T-helper 1 cell treated with Interleukin-12 subunit alpha and Interleukin-12 subunit beta and Interleukin-4 antibody, amounts not matched to agents 30 ng/mL and 1 ng/mL, for 36 hours (primary cell): ENCODE data around the gene EGFLAM. TPM values are rescaled to one million over a fixed set of nuclear protein-coding genes. Genes with fewer than 3 reads are reported as not detected.

Source experiments
- intact Hi-C: fragments of 100-400 bp; cut with micrococcal nuclease; formaldehyde crosslinking; loops from one replicate; pipeline ENCODE4 v1.15.1; 2024
- total RNA-seq: library from RNA; stranded (reverse); gene quantifications from 2 replicates; pipeline ENCODE4 v1.2.3, GENCODE V29; 2022

The EGFLAM gene
- total RNA-seq, 1 donor from 2014 or later = not detected

- intact Hi-C loops = no loop called here
Observed at GRCh38 chr5:38445374-38446028, 187.1 kb downstream of the EGFLAM start.

DNA sequence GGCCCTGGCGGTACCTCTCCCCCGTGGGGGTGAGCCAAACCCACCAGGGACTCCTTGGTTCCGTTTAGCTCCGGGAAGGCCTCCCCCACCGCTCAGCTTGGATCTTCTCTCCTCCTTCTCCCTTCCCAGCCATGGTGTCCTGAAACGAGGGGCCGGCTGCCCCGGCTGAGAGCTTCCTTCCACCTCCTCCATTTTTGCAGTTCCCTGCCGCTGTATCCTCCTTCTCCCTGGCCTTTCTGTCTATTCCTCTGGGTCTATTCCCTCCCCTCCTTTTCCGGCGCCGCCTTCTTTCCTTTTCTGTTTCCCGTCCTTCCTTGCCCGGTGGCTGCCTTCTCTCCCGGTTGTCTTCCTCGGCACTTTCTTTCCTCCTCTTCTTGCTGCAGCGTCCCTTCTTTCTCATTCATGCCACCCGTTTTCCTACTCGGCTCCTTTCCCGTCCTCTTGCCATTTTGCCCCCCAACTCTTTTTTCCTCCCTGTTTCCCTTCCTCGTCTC is 187.7 kb downstream of the EGFLAM start:
- intact Hi-C loops = no loop called here

GRCh38 chr5:38447056-38447455 is 188.7 kb downstream of the EGFLAM start:
- intact Hi-C loops = no loop called here

- intact Hi-C loops = no loop called here
Observed at GRCh38 chr5:38447786-38448185, 189.4 kb downstream of the EGFLAM start.

- intact Hi-C loops = no loop called here
Observed at GRCh38 chr5:38448568-38449350, 190.4 kb downstream of the EGFLAM start.

DNA sequence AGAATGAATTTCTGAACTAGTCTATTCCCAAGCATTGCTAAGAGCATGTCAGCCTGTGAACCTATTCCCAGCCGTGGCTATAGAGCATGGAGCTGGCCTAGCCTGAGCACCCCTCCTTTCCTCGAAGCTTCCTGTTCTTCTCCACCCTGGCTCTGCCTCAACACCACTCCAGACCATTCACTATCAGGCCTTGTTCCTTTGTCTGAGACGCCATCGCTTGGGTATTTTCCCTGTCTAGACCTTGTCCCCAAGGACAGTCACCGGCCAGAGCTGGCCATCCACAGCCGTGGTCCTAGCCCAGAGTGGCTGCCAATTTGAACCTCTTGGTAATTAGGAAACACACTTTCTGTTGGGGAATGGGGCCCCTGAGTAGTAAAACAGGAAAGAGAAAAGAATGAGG is 192.3 kb downstream of the EGFLAM start:
- intact Hi-C loops = no loop called here

GRCh38 chr5:38451074-38451725 is 192.8 kb downstream of the EGFLAM start:
- intact Hi-C loops = no loop called here

DNA sequence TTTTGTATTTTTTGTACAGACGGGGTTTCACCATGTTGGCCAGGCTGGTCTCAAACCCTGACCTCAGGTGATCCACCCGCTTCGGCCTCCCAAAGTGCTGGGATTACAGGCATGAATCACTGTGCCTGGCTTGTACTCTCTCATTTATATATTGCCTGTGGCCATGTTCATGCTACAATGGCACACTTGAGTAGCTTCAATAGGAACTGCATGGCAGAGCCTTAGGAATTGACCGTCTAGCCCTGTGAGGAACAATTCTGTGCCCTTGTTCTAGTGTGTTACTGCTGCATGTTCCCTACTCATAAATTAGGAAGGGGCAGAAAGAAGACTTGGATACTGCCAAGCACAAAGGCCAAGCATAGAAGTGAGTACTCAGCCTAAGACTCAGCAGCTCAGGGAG is 193.8 kb downstream of the EGFLAM start:
- intact Hi-C loops = no loop called here

DNA sequence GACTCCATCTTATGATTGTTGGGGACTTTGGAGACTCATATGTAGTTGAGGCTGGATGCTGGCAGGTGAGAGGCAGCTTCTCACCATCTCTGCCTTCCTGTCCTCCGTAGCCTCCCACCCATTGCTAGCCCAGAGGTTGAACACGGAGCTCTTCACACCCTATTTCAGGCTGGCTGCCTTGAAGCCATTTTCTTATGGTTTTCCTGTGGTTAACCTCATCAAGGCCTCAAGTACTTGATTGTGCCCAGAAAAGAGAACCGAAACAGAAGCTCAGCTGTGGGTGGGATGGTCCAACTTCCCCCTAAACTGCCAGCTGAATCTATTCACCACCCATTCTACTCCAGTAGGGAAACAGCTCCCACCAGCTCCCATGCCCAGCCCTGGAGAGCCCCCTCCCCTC is 195.1 kb downstream of the EGFLAM start:
- intact Hi-C loops = loop anchor here (1.0 kb wide), 1 partner anchor 12 kb away; no protein-coding TSS in a partner anchor

- intact Hi-C loops = loop anchor here (1.0 kb wide), 1 partner anchor 13 kb away; no protein-coding TSS in a partner anchor
Observed at GRCh38 chr5:38453921-38454320, 195.6 kb downstream of the EGFLAM start.

DNA sequence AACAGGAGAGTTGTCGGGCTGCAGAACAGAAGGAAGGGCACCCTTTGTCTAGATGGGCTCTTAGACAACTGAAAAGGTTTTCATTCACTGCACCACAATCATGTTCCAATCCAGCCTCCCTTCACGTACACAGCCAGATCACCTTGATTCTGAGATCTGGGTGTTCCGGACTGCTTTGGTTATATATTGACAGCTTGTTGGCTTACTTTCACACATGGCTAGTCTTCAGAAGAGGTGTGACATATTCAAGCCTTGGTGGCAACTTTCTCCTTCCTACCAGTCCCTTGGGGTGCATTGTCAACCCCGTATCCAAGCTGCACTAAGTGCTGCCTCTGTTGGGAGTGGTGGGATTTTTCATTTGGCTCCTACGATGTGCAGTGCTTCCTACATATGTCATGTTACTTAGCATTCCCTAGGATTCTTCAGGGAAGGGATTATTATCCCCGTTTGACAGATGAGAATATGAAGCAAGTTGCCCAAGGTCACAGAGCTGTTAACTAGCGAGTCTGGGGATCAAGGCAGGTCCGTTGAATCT is 197.5 kb downstream of the EGFLAM start:
- intact Hi-C loops = no loop called here

GRCh38 chr5:38456657-38457399 is 198.5 kb downstream of the EGFLAM start:
- intact Hi-C loops = no loop called here

DNA sequence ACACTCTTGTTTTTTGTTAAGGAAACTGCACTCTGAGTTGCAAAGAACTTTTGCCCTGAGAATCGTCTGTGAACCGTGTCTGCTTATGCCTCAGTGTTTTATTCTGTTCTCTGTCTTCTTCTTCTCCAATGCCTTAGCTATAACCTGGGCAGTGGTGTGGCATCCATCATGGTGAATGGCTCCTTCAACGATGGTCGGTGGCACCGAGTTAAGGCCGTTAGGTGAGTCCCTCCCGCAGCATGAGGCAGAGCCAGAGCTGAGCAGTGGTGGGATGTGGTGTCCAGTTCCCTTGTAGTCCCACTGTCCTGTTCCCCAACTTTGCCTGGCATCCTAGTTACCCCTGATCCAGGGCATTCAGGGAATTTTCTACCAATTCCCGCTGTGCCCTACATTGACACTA is 199.8 kb downstream of the EGFLAM start:
- intact Hi-C loops = no loop called here

DNA sequence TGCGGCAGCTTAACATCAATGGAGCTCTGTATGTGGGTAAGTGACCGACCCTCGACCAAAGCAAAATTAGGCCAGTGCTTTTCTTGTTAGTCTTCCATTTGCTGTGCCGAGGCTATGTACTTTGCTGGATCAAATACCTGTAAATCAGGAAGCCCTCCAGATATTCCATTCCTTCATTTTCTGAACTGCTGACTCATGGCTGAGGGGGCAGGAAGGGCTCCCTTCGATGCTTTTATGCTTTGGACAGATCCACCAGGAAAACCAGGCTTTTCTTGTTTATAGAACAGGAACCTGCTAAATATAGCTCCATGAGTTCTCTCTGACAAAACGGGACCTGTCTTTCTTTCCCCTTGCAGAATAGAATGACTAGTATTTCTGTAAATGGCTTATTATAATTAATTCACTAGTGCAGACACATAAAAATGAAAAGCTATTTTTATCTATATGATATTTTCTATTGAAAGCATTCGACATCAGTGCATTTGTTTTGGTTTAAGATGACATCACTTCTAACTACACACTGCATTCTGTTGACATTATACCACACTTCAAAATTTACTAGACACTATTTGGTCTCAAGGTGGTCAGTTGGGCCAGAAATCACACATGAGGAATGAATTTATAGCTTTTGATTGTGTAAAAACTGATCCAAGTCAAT is 204.7 kb downstream of the EGFLAM start:
- intact Hi-C loops = no loop called here

GRCh38 chr5:38463634-38464521 is 205.5 kb downstream of the EGFLAM start:
- intact Hi-C loops = no loop called here

DNA sequence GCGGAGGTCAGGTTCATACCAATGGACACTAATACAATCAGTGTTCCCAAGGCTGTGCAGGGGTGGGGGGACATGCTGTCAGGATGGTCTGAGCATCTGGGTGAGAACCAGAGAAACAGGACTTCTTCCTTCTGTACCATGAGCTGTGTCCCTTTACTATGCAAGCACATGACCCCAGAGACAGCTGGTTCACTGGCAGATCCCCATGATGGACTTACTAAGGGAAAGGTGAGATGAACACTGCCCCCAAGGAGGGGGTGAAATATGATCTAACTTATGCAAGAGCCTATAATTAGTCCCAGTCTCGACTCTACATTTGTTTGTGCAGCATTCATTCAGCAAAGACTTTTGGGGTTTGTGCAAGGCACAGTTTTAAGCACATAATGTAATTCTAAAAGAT is 206.7 kb downstream of the EGFLAM start:
- intact Hi-C loops = no loop called here

- intact Hi-C loops = no loop called here
Observed at GRCh38 chr5:38465702-38466423, 207.5 kb downstream of the EGFLAM start.

GRCh38 chr5:38466424-38467189 is 208.2 kb downstream of the EGFLAM start:
- intact Hi-C loops = no loop called here
